ENCODE measurements around the gene CASQ2.

DNA sequence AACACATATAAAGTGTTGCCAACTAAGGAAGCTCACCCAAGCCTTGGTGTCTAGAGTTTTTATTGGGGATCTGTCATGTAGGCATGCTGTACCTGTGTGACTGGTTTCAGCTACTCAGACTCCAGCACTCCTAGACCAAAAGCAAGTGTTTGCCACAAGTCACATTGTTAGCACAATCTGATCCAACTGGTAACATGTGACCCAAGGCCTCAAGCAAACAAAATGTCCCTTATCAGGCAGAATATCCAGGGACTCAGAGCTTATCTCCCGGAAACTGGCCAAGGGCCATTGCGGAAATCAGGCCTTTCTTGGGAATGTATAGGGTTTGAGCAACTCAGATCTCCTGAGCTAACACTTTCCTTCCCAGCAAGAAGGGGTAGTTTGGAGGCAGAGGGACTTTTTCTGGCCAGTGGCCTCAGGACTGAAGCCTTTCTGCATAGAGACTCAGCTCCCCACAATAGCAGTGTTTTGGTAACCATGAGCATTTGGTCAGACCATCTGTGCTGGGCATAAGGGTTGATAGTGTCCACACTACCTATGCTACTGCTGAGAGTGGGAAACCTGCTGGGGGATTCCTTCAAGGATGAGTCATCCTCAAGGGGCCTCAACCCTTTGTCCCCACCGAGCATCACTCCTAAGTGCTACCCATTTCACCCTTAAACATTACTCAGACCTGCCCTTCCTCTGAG lies 42.8 kb upstream of the CASQ2 start:
- no peak for TF ChIP-seq SIRT6 (IDR thresholded peaks at IDR 0.05; ENCODE audit: low read depth, low read length)
- no peak for TF ChIP-seq FOXK2 (conservative IDR thresholded peaks at IDR 0.05 in 1 of 2, IDR thresholded peaks at IDR 0.05 in 1 of 2; ENCODE audit: low read depth in 2 of 2)
- no peak for TF ChIP-seq ZNF217 (CRISPR knock-in tag; IDR thresholded peaks at IDR 0.05)
- TF ChIP-seq MXI1 (IDR thresholded peaks at IDR 0.05; ENCODE audit: low read depth, low read length), result no peak
- peak; percentile 71 for TF ChIP-seq ZNF589 (CRISPR knock-in tag; IDR thresholded peaks at IDR 0.05; ENCODE audit: low read depth)
- TF ChIP-seq, protein P1, sequence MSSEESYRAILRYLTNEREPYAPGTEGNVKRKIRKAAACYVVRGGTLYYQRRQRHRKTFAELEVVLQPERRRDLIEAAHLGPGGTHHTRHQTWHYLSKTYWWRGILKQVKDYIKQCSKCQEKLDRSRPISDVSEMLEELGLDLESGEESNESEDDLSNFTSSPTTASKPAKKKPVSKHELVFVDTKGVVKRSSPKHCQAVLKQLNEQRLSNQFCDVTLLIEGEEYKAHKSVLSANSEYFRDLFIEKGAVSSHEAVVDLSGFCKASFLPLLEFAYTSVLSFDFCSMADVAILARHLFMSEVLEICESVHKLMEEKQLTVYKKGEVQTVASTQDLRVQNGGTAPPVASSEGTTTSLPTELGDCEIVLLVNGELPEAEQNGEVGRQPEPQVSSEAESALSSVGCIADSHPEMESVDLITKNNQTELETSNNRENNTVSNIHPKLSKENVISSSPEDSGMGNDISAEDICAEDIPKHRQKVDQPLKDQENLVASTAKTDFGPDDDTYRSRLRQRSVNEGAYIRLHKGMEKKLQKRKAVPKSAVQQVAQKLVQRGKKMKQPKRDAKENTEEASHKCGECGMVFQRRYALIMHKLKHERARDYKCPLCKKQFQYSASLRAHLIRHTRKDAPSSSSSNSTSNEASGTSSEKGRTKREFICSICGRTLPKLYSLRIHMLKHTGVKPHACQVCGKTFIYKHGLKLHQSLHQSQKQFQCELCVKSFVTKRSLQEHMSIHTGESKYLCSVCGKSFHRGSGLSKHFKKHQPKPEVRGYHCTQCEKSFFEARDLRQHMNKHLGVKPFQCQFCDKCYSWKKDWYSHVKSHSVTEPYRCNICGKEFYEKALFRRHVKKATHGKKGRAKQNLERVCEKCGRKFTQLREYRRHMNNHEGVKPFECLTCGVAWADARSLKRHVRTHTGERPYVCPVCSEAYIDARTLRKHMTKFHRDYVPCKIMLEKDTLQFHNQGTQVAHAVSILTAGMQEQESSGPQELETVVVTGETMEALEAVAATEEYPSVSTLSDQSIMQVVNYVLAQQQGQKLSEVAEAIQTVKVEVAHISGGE (CRISPR knock-in tag; IDR thresholded peaks at IDR 0.05), result no peak
- TF ChIP-seq HDAC6 (IDR thresholded peaks at IDR 0.05; ENCODE audit: low read depth, low read length), result no peak
- TF ChIP-seq, protein P2, sequence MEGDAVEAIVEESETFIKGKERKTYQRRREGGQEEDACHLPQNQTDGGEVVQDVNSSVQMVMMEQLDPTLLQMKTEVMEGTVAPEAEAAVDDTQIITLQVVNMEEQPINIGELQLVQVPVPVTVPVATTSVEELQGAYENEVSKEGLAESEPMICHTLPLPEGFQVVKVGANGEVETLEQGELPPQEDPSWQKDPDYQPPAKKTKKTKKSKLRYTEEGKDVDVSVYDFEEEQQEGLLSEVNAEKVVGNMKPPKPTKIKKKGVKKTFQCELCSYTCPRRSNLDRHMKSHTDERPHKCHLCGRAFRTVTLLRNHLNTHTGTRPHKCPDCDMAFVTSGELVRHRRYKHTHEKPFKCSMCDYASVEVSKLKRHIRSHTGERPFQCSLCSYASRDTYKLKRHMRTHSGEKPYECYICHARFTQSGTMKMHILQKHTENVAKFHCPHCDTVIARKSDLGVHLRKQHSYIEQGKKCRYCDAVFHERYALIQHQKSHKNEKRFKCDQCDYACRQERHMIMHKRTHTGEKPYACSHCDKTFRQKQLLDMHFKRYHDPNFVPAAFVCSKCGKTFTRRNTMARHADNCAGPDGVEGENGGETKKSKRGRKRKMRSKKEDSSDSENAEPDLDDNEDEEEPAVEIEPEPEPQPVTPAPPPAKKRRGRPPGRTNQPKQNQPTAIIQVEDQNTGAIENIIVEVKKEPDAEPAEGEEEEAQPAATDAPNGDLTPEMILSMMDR (IDR thresholded peaks at IDR 0.05 in 2 of 3, conservative IDR thresholded peaks at IDR 0.05 in 1 of 3; ENCODE audit: insufficient read depth in 2 of 3, low read depth in 1 of 3, low read length in 3 of 3), result no peak
- no peak for TF ChIP-seq SP1 (CRISPR knock-in tag; IDR thresholded peaks at IDR 0.05)
- TF ChIP-seq, protein P3, sequence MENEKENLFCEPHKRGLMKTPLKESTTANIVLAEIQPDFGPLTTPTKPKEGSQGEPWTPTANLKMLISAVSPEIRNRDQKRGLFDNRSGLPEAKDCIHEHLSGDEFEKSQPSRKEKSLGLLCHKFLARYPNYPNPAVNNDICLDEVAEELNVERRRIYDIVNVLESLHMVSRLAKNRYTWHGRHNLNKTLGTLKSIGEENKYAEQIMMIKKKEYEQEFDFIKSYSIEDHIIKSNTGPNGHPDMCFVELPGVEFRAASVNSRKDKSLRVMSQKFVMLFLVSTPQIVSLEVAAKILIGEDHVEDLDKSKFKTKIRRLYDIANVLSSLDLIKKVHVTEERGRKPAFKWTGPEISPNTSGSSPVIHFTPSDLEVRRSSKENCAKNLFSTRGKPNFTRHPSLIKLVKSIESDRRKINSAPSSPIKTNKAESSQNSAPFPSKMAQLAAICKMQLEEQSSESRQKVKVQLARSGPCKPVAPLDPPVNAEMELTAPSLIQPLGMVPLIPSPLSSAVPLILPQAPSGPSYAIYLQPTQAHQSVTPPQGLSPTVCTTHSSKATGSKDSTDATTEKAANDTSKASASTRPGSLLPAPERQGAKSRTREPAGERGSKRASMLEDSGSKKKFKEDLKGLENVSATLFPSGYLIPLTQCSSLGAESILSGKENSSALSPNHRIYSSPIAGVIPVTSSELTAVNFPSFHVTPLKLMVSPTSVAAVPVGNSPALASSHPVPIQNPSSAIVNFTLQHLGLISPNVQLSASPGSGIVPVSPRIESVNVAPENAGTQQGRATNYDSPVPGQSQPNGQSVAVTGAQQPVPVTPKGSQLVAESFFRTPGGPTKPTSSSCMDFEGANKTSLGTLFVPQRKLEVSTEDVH (IDR thresholded peaks at IDR 0.05; ENCODE audit: low read depth, partially characterized antibody), result no peak
- no peak for TF ChIP-seq POLR2A (conservative IDR thresholded peaks at IDR 0.05)
- no peak for TF ChIP-seq FOXK1 (CRISPR knock-in tag; IDR thresholded peaks at IDR 0.05; ENCODE audit: borderline replicate concordance)
- no peak for TF ChIP-seq BHLHE40 (IDR thresholded peaks at IDR 0.05; ENCODE audit: low read length)

Measured in K562 (cell line).